DND-41 (cell line): ENCODE measurements around the gene SPATA19.

ENCODE experiments used
- ATAC-seq: fragments of 200-7000 bp; cut with Tn5 transposase; 3 replicates; pipeline ENCODE4 v1.9.1; 2021; ENCODE audit warnings: low read depth; ENCODE audit not compliant: insufficient read depth
- DNase-seq: peaks from one replicate; pipeline ENCODE4 v3.0.0-alpha.2; 2020
- H2AFZ ChIP-seq: 2 replicates; pipeline ENCODE4 v1.6.0; 2012; ENCODE audit warnings: low read depth, low read length
- H3K27ac ChIP-seq: 2 replicates; pipeline ENCODE4 v1.5.1; 2012; ENCODE audit warnings: low read length, inconsistent platforms
- H3K27me3 ChIP-seq: fragments of 200-600 bp; sonication (generic); 2 replicates; pipeline ENCODE4 v1.6.0; 2012; ENCODE audit warnings: low read length, mild to moderate bottlenecking, inconsistent platforms; ENCODE audit not compliant: insufficient read depth, poor library complexity
- H3K36me3 ChIP-seq: 2 replicates; pipeline ENCODE4 v1.5.1; 2012; ENCODE audit warnings: low read length, inconsistent platforms; ENCODE audit not compliant: insufficient read depth
- H3K4me1 ChIP-seq: 2 replicates; pipeline ENCODE4 v1.5.1; 2012; ENCODE audit warnings: mild to moderate bottlenecking, low read length; ENCODE audit not compliant: insufficient read depth
- H3K4me2 ChIP-seq: 2 replicates; pipeline ENCODE4 v1.6.0; 2012; ENCODE audit warnings: mild to moderate bottlenecking, moderate library complexity, low read length, inconsistent platforms; ENCODE audit not compliant: insufficient read depth
- H3K4me3 ChIP-seq, 2 experiments: fragments of 200-600 bp in 1 of 2; shearing (Covaris generic) in 1 of 2; 2 replicates each; pipeline ENCODE4 v1.5.1; 2012 to 2016; ENCODE audit warnings: inconsistent platforms in 2 of 2, low read length in 2 of 2, mild to moderate bottlenecking in 2 of 2, low read depth in 1 of 2, moderate library complexity in 1 of 2
- H3K79me2 ChIP-seq: 2 replicates; pipeline ENCODE4 v1.6.0; 2012; ENCODE audit warnings: low read length, inconsistent platforms; ENCODE audit not compliant: insufficient read depth
- H3K9ac ChIP-seq: 2 replicates; pipeline ENCODE4 v1.6.0; 2012; ENCODE audit warnings: low read depth, mild to moderate bottlenecking, inconsistent platforms, low read length, moderate library complexity
- H3K9me3 ChIP-seq: 2 replicates; pipeline ENCODE4 v1.5.1; 2012; ENCODE audit warnings: low read length, moderate library complexity, mild to moderate bottlenecking, inconsistent platforms; ENCODE audit not compliant: insufficient read depth, severe bottlenecking
- H4K20me1 ChIP-seq: 2 replicates; pipeline ENCODE4 v1.6.0; 2012; ENCODE audit warnings: low read length; ENCODE audit not compliant: insufficient read depth
- EZH2 ChIP-seq: IDR thresholded peaks from 3 replicates; pipeline ENCODE4 v1.6.1; 2012; ENCODE audit warnings: borderline replicate concordance, low read depth, mild to moderate bottlenecking, moderate library complexity, low read length, inconsistent platforms; ENCODE audit not compliant: severe bottlenecking
- TF ChIP-seq, protein P1 (sequence below): IDR thresholded peaks from 2 replicates; pipeline ENCODE4 v1.5.1; 2012; ENCODE audit warnings: borderline replicate concordance, low read length, moderate library complexity, mild to moderate bottlenecking; ENCODE audit not compliant: poor library complexity, severe bottlenecking; ENCODE audit errors: extremely low read depth

SPATA19 gene

DNA sequence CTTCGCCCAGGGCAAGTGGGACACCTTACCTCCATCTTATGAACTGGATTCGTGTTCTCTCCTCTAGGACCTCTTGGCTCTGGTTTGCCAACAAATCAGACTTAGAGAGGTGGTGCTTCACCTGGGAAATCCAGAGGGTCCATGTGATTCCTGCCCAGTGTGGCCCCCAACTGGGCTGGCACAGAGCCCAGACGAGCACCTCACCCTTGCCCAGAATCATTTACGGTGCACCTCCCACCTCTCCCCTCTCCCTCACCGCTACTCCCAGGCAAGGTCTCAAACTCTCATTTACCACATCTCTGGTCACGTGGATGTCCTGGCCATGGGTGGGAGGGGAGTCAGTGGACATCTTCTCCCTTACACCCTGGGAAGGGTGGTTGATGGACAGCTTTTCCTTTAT is 1.1 kb downstream of the SPATA19 start:
- Histone ChIP-seq H3K9me3 (no peaks in the 10 kb centered on the region), H3K4me3 (no peak overlapping the region), H3K27ac (no peak overlapping the region), H3K9ac (no peak overlapping the region), H2AFZ (no peak overlapping the region), H3K36me3 (no peaks in the 10 kb centered on the region), H3K27me3 (peaks cover 15% of the 10 kb centered on the region), H3K79me2 (no peaks in the 10 kb centered on the region), H3K4me1 (no peaks in the 10 kb centered on the region), H4K20me1 (no peaks in the 10 kb centered on the region), H3K4me2 (no peak overlapping the region)
- ATAC-seq, result no peak
- no peak for DNase-seq
- TF ChIP-seq EZH2, result no peak
- TF ChIP-seq, protein P1, sequence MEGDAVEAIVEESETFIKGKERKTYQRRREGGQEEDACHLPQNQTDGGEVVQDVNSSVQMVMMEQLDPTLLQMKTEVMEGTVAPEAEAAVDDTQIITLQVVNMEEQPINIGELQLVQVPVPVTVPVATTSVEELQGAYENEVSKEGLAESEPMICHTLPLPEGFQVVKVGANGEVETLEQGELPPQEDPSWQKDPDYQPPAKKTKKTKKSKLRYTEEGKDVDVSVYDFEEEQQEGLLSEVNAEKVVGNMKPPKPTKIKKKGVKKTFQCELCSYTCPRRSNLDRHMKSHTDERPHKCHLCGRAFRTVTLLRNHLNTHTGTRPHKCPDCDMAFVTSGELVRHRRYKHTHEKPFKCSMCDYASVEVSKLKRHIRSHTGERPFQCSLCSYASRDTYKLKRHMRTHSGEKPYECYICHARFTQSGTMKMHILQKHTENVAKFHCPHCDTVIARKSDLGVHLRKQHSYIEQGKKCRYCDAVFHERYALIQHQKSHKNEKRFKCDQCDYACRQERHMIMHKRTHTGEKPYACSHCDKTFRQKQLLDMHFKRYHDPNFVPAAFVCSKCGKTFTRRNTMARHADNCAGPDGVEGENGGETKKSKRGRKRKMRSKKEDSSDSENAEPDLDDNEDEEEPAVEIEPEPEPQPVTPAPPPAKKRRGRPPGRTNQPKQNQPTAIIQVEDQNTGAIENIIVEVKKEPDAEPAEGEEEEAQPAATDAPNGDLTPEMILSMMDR, result no peak

DNA sequence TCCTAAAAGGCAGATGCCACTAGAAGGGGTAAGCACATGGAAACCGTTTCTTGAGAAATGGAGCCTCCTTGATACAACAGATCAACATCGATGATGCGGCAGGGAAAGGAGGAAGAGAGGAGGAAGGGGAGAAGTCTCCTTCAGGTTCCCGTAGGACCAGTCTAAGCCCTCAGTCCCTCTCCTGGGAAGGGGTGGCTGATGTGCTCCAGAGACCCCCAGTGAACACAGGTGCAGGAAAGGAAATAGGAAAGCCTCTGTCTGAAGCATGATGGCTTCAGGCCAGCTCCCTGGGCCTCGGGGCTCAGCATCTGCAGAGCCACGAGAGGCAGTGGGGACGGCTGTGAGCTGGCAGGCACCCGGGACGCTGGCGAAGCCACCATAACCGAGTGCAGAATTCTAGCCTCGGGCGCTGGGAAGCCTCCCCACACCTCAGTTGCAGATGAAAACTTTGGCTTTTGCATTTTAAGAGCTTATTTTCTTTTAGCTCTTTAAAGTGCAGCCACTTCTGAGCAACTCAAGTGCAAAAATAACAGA is 1.8 kb downstream of the SPATA19 start:
- no peak for TF ChIP-seq EZH2
- TF ChIP-seq, protein P1, result no peak
- Histone ChIP-seq H3K9me3 (no peaks in the 10 kb centered on the region), H4K20me1 (no peaks in the 10 kb centered on the region), H3K36me3 (no peaks in the 10 kb centered on the region), H2AFZ (no peak overlapping the region), H3K9ac (no peak overlapping the region), H3K4me3 (no peak overlapping the region), H3K4me2 (no peak overlapping the region), H3K79me2 (no peaks in the 10 kb centered on the region), H3K4me1 (no peaks in the 10 kb centered on the region), H3K27ac (no peak overlapping the region), H3K27me3 (peaks cover 15% of the 10 kb centered on the region)
- no peak for ATAC-seq
- DNase-seq, result no peak

DNA sequence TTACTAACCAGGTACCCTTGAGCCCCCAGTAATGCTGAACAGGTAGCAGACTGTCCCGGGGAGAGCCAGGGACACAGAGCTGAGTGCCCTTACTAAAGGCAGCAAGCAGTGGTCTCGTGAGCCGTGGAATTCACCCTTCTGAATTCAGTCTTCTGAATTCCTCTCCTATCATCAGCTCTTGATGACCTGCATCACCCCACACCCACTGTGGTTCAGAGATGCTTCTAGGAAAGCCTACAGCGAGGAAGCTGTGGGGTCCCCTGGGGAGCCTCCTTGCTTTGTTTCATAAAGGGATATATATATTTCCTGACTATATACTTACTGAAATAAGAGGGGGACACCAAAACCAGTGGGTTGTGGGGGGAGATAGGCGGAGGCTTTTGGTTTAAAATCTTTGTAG is 2.6 kb downstream of the SPATA19 start:
- H3K36me3 ChIP-seq, result no peaks in the 10 kb centered on the region
- no peak overlapping the region for H2AFZ ChIP-seq
- TF ChIP-seq, protein P1, result no peak
- TF ChIP-seq EZH2, result no peak
- no peak overlapping the region for H3K4me3 ChIP-seq
- DNase-seq (no peak), ATAC-seq (no peak)
- no peak overlapping the region for H3K4me2 ChIP-seq
- H3K27ac ChIP-seq, result no peak overlapping the region
- no peaks in the 10 kb centered on the region for H3K9me3 ChIP-seq
- H3K79me2 ChIP-seq, result no peaks in the 10 kb centered on the region
- H3K27me3 ChIP-seq, result peaks cover 15% of the 10 kb centered on the region
- H4K20me1 ChIP-seq, result no peaks in the 10 kb centered on the region
- no peak overlapping the region for H3K9ac ChIP-seq
- no peaks in the 10 kb centered on the region for H3K4me1 ChIP-seq

DNA sequence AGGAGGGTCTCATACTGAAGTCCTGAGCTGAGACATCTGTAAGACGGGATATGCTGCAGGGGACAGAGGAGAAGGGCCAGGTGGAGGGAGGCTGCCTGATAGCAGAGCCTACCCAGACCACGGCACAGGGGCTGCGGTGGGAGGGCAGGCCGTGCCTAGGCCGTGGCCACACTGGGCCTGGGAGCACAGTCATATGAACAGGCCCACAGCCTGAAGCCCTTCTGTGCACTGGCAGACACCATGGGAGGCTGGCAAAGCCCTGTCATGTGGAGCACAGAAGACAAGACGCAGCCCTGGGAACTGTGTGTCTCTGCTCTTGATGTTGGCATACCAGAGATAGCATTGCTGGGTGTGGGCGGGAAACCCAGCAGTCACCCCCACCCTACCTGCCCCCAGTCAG is 3.3 kb downstream of the SPATA19 start:
- Histone ChIP-seq H3K4me2 (no peak overlapping the region), H3K9me3 (no peaks in the 10 kb centered on the region), H3K27ac (no peak overlapping the region), H3K36me3 (no peaks in the 10 kb centered on the region), H3K79me2 (no peaks in the 10 kb centered on the region), H3K9ac (no peak overlapping the region), H3K4me3 (no peak overlapping the region), H3K27me3 (peaks cover 15% of the 10 kb centered on the region), H2AFZ (no peak overlapping the region), H3K4me1 (no peaks in the 10 kb centered on the region), H4K20me1 (no peaks in the 10 kb centered on the region)
- ATAC-seq (no peak), DNase-seq (no peak)
- TF ChIP-seq, protein P1, result no peak
- no peak for TF ChIP-seq EZH2
